Omental fat pad (tissue), 4 donors: Measurements from ENCODE around the gene GTF2H2C. TPM values are rescaled to one million over a fixed set of nuclear protein-coding genes. Genes with fewer than 3 reads are reported as not detected.
"Not testable (repeated sequence)": the region's sequence is repeated elsewhere in the genome, so short reads cannot be mapped to it uniquely, and the experiment has no call there.

Experiments used
- ATAC-seq: fragments of 150-250 bp; one replicate; pipeline ENCODE4 v1.9.1; 2016; ENCODE audit warnings: mild to moderate bottlenecking, moderate library complexity; ENCODE audit not compliant: low FRiP score
- DNase-seq: peaks from one replicate; pipeline ENCODE4 v3.0.0-alpha.2; 2019; ENCODE audit warnings: low spot score
- CTCF ChIP-seq, 3 donors: fragments of 450-650 bp; IDR thresholded peaks; one replicate each; pipeline ENCODE4 v1.5.1; 2016 to 2017; ENCODE audit warnings: antibody characterized with exemption in 3 of 3, mild to moderate bottlenecking in 3 of 3, moderate library complexity in 2 of 3
- total RNA-seq, 4 donors: library from RNA; depleted of rRNA; stranded (reverse); fragments of >200 nt; gene quantifications; one replicate each; pipeline ENCODE4 v1.1.0, GENCODE V29; 2016

GTF2H2C gene
- 10 to 100 TPM; 18.7 to 34.4 (median 22.1) TPM for total RNA-seq

- peak; percentile 98 for ATAC-seq
Observed at GRCh38 chr5:69559908-69560330, at the start of gene GTF2H2C. GTF2H2C (plus strand) TSS chr5:69560191; CDS start chr5:69565133, 4,942 bp downstream.

GRCh38 chr5:69510694-69511093 lies 49.3 kb upstream of the GTF2H2C start:
- DNase-seq: no peak
- ATAC-seq: no peak
- no peak for TF ChIP-seq CTCF (IDR thresholded peaks at IDR 0.05)

More at GRCh38 chr5:69559908-69560330, at the start of gene GTF2H2C:
- DNase-seq: not testable (repeated sequence)

- ATAC-seq (peak; percentile 78), DNase-seq (no peak)
Observed at GRCh38 chr5:69512740-69513260, 47.2 kb upstream of the GTF2H2C start.

GRCh38 chr5:69515570-69515969 lies 44.4 kb upstream of the GTF2H2C start:
- not testable (repeated sequence) for ATAC-seq, DNase-seq

More at GRCh38 chr5:69512740-69513260, 47.2 kb upstream of the GTF2H2C start:
- TF ChIP-seq CTCF (IDR thresholded peaks at IDR 0.05): no peak

- no peak for DNase-seq
- ATAC-seq: no peak
- no peak for TF ChIP-seq CTCF (IDR thresholded peaks at IDR 0.05)
Observed at GRCh38 chr5:69516769-69517168, 43.2 kb upstream of the GTF2H2C start.

- ATAC-seq: no peak
- no peak for TF ChIP-seq CTCF (IDR thresholded peaks at IDR 0.05)
- DNase-seq: no peak
Observed at GRCh38 chr5:69517763-69518212, 42.2 kb upstream of the GTF2H2C start.

GRCh38 chr5:69519285-69519684 lies 40.7 kb upstream of the GTF2H2C start:
- no peak for TF ChIP-seq CTCF (IDR thresholded peaks at IDR 0.05)
- ATAC-seq (no peak), DNase-seq (no peak)

- no peak for TF ChIP-seq CTCF (IDR thresholded peaks at IDR 0.05)
- ATAC-seq (no peak), DNase-seq (no peak)
Observed at GRCh38 chr5:69522035-69522434, 38.0 kb upstream of the GTF2H2C start.
